CD4-positive, alpha-beta T cell (primary cell): ENCODE data around the gene SLC24A3. TPM values are rescaled to one million over a fixed set of nuclear protein-coding genes. Genes with fewer than 3 reads are reported as not detected.

ENCODE experiments used
- ATAC-seq: fragments of 200-7000 bp; cut with Tn5 transposase; one replicate; pipeline ENCODE4 v1.10.0; 2022; ENCODE audit warnings: mild to moderate bottlenecking; ENCODE audit not compliant: poor library complexity
- CTCF ChIA-PET: fragments of 350-600 bp; sonication (Branson Sonifier 250); formaldehyde crosslinking; loops from one replicate; lab custom pipeline; 2021; ENCODE audit warnings: antibody characterized with exemption, inconsistent platforms; lab: Charles Lee
- POLR2A ChIA-PET: fragments of 350-600 bp; sonication (Branson Sonifier 250); formaldehyde crosslinking; loops from one replicate; lab custom pipeline; 2021; ENCODE audit warnings: antibody characterized with exemption, inconsistent platforms; lab: Charles Lee
- DNase-seq, 14 experiments: peaks; one replicate each; pipeline ENCODE4 v3.0.0-alpha.2; 2013 to 2020; ENCODE audit warnings: mixed read lengths in 2 of 14
- H3K27ac ChIP-seq, 2 donors: one replicate each; pipeline versions ENCODE4 v1.5.1 to v1.7.0; 2013; ENCODE audit warnings: low read length in 2 of 2, low read depth in 1 of 2, mild to moderate bottlenecking in 1 of 2
- H3K27me3 ChIP-seq, 2 experiments: 1 replicate in 1 of 2; 2 replicates in 1 of 2; pipeline versions ENCODE4 v1.6.1 to v1.7.0; 2013; ENCODE audit warnings: low read length in 2 of 2, control low read depth in 1 of 2, mild to moderate bottlenecking in 1 of 2, moderate library complexity in 1 of 2; ENCODE audit not compliant: insufficient read depth in 2 of 2, control insufficient read depth in 1 of 2
- H3K36me3 ChIP-seq: one replicate; pipeline ENCODE4 v1.6.1; 2013; ENCODE audit warnings: low read length, control low read depth; ENCODE audit not compliant: insufficient read depth
- H3K4me1 ChIP-seq: one replicate; pipeline ENCODE4 v1.6.1; 2013; ENCODE audit warnings: low read length, control low read depth; ENCODE audit not compliant: insufficient read depth
- H3K4me3 ChIP-seq: one replicate; pipeline ENCODE4 v1.5.1; 2013; ENCODE audit warnings: mild to moderate bottlenecking, low read length, moderate library complexity
- H3K9me3 ChIP-seq, 2 experiments: 1 replicate in 1 of 2; 2 replicates in 1 of 2; pipeline versions ENCODE4 v1.6.1 to v1.7.0; 2013; ENCODE audit warnings: low read length in 2 of 2, mild to moderate bottlenecking in 2 of 2, control low read depth in 1 of 2, moderate library complexity in 1 of 2; ENCODE audit not compliant: control insufficient read depth in 1 of 2, insufficient read depth in 1 of 2
- H3K27ac Mint-ChIP-seq: one replicate; pipeline ENCODE4 v1.8.0; 2020; ENCODE audit warnings: mixed read lengths
- H3K27me3 Mint-ChIP-seq: one replicate; pipeline ENCODE4 v1.8.0; 2021; ENCODE audit warnings: mixed read lengths
- H3K36me3 Mint-ChIP-seq: one replicate; pipeline ENCODE4 v1.8.0; 2021; ENCODE audit warnings: low read depth, mixed read lengths
- H3K4me1 Mint-ChIP-seq: one replicate; pipeline ENCODE4 v1.8.0; 2021; ENCODE audit warnings: low read depth, mixed read lengths
- H3K4me3 Mint-ChIP-seq: one replicate; pipeline ENCODE4 v1.8.0; 2020; ENCODE audit warnings: mild to moderate bottlenecking, mixed read lengths
- H3K9me3 Mint-ChIP-seq: one replicate; pipeline ENCODE4 v1.8.0; 2020; ENCODE audit warnings: mixed read lengths
- CTCF ChIP-seq: fragments of 200-600 bp; IDR thresholded peaks from one replicate; pipeline ENCODE4 v1.8.0; 2022; ENCODE audit warnings: antibody characterized with exemption, mild to moderate bottlenecking
- intact Hi-C, 2 experiments: fragments of 100-400 bp; cut with DNase I in 1 of 2; cut with micrococcal nuclease in 1 of 2; formaldehyde crosslinking; loops; one replicate each; pipeline versions ENCODE4 v1.15.1 to v1.9.0; 2023 to 2025; cut with DNase I, micrococcal nuclease
- total RNA-seq, 174 experiments: library from RNA in 2 of 174; stranded (reverse) in 2 of 174; gene quantifications; one replicate each; pipeline ENCODE4 v1.2.3 and lab custom pipeline; 2021 to 2026

SLC24A3 gene
- total RNA-seq, 2 experiments from 2014 or later: not detected

DNA sequence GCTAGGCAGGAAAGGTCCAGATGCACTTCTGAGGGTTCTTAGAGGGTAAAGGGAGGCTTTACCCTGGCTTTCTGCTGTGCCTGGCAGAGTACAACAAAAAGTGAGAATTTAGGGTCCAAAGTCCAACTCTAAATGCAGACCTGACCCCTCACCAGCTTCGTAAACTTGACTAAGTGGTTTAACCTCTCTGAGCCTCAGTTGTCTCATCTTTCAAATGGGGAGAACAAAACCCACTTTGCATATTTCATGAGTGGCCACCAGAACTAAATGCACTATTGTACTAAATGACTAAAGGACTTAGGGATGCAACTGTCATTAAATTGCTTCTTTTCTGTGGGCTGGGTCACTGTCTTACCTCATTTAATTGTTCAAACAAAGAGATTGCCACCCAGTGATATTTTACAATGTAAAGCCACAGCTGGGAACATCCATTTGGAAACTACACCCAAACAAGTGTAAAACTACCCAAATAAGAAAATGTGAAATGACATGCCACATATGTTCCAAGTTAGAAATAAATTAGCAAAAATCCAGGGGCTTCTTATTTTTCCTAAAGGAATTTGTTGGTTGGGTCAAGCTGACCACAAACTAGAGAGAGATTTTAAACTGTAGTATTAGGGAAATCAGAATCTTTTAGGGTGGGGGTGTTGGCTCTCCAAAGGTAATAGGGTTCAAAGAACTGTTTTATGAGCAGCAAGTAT is 497.3 kb downstream of the SLC24A3 start:
- ChIA-PET POLR2A (no interaction called here), CTCF (no interaction called here)
- Histone ChIP-seq H3K27ac (no peak overlapping the region), H3K9me3 (peaks cover 0 to 8% of the 10 kb centered on the region in 2 experiments), H3K27me3 (no peaks in the 10 kb centered on the region), H3K4me1 (no peaks in the 10 kb centered on the region), H3K4me3 (no peak overlapping the region), H3K36me3 (no peaks in the 10 kb centered on the region)
- intact Hi-C loops: no loop called here
- TF ChIP-seq CTCF: no peak
- no peaks in the 10 kb centered on the region for H3K4me1 Mint-ChIP-seq
- DNase-seq (no peak), ATAC-seq (no peak)
- H3K4me3 Mint-ChIP-seq: no peak overlapping the region
- no peak overlapping the region for H3K27ac Mint-ChIP-seq
- H3K36me3 Mint-ChIP-seq: no peaks in the 10 kb centered on the region
- H3K9me3 Mint-ChIP-seq: no peaks in the 10 kb centered on the region
- H3K27me3 Mint-ChIP-seq: peaks cover 4% of the 10 kb centered on the region

GRCh38 chr20:19710336-19711120 is 498.1 kb downstream of the SLC24A3 start:
- Mint-ChIP-seq H3K4me1 (no peaks in the 10 kb centered on the region), H3K9me3 (no peaks in the 10 kb centered on the region), H3K27ac (no peak overlapping the region), H3K27me3 (peaks cover 4% of the 10 kb centered on the region), H3K4me3 (no peak overlapping the region), H3K36me3 (no peaks in the 10 kb centered on the region)
- ATAC-seq (no peak), DNase-seq (no peak)
- Histone ChIP-seq H3K9me3 (peaks cover 0 to 12% of the 10 kb centered on the region in 2 experiments), H3K27me3 (no peaks in the 10 kb centered on the region), H3K27ac (no peak overlapping the region), H3K36me3 (no peaks in the 10 kb centered on the region), H3K4me3 (no peak overlapping the region), H3K4me1 (no peaks in the 10 kb centered on the region)
- TF ChIP-seq CTCF: no peak
- ChIA-PET POLR2A (no interaction called here), CTCF (no interaction called here)
- intact Hi-C loops: no loop called here

DNA sequence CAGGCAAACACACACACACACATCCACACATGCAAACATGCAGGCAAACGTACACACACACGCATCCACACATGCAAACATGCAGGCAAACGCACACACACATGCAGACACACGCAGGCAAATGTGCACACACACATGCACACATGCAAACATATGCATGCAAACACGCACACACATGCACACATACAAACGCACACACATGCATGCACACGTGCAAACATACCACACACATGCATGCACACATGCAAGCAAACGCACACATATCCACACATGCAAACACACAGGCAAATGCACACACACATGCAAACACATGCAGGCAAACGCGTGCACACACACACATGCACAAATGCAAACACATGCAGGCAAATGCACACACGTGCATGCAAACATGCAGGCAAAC is 498.7 kb downstream of the SLC24A3 start:
- no peak overlapping the region for H3K27ac Mint-ChIP-seq

More for the DNA sequence above, 498.7 kb downstream of the SLC24A3 start:
- no peak for TF ChIP-seq CTCF
- intact Hi-C loops: no loop called here
- H3K27me3 Mint-ChIP-seq: peaks cover 4% of the 10 kb centered on the region
- Histone ChIP-seq H3K4me1 (no peaks in the 10 kb centered on the region), H3K27me3 (no peaks in the 10 kb centered on the region), H3K36me3 (no peaks in the 10 kb centered on the region), H3K9me3 (peaks cover 5 to 15% of the 10 kb centered on the region in 2 experiments), H3K27ac (no peak overlapping the region), H3K4me3 (no peak overlapping the region)
- DNase-seq (no peak), ATAC-seq (no peak)
- no peak overlapping the region for H3K4me3 Mint-ChIP-seq
- ChIA-PET CTCF (no interaction called here), POLR2A (no interaction called here)
- no peaks in the 10 kb centered on the region for H3K9me3 Mint-ChIP-seq
- H3K36me3 Mint-ChIP-seq: no peaks in the 10 kb centered on the region
- no peaks in the 10 kb centered on the region for H3K4me1 Mint-ChIP-seq
